Body of pancreas (tissue), 4 donors: Measurements from ENCODE around the gene CLBA1.

ENCODE experiments used
- POLR2A ChIP-seq, 3 donors: fragments of 450-650 bp; IDR thresholded peaks; one replicate each; pipeline ENCODE4 v1.6.1; 2016; ENCODE audit warnings: antibody characterized with exemption in 3 of 3, mild to moderate bottlenecking in 2 of 3
- TF ChIP-seq, protein P1 (sequence below), 7 experiments: fragments of 450-650 bp in 4 of 7; fragments of 200-600 bp in 3 of 7; sonication (generic) in 3 of 7; IDR thresholded peaks; one replicate each; pipeline ENCODE4 v1.5.1; 2016 to 2019; ENCODE audit warnings: antibody characterized with exemption in 7 of 7

DNA sequence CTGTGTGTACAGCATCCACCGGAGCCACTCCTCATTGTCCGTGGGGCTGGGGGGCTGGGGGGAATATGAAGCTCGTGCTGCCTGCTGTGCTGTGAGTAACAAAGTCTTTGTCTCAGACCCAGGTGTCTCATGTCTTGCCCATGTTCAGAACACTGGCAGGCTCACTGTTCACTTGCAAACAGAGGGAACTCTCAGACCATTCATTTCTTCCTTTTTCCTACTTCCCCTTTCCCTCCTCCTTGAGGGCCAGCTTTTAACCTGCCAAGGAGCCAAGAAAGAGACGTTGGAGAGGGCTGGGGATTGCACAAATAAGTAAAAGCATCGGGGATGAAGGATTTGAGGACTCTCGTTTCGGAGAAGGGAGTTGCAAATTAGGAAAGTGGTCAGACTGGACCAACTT is 58.1 kb downstream of the CLBA1 start:
- TF ChIP-seq POLR2A (IDR thresholded peaks at IDR 0.05): no peak
- TF ChIP-seq, protein P1, sequence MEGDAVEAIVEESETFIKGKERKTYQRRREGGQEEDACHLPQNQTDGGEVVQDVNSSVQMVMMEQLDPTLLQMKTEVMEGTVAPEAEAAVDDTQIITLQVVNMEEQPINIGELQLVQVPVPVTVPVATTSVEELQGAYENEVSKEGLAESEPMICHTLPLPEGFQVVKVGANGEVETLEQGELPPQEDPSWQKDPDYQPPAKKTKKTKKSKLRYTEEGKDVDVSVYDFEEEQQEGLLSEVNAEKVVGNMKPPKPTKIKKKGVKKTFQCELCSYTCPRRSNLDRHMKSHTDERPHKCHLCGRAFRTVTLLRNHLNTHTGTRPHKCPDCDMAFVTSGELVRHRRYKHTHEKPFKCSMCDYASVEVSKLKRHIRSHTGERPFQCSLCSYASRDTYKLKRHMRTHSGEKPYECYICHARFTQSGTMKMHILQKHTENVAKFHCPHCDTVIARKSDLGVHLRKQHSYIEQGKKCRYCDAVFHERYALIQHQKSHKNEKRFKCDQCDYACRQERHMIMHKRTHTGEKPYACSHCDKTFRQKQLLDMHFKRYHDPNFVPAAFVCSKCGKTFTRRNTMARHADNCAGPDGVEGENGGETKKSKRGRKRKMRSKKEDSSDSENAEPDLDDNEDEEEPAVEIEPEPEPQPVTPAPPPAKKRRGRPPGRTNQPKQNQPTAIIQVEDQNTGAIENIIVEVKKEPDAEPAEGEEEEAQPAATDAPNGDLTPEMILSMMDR (IDR thresholded peaks at IDR 0.05): no peak
